Trophoblast cell (in vitro differentiated cells and primary cell): Measurements from ENCODE around the gene GALNT18.

ENCODE experiments used
- DNase-seq, 2 donors: peaks; one replicate each; pipeline ENCODE4 v3.0.0-alpha.2; 2016
- H2AFZ ChIP-seq: 2 replicates; pipeline ENCODE4 v1.6.1; 2013; ENCODE audit warnings: low read length, moderate library complexity, mild to moderate bottlenecking; ENCODE audit not compliant: insufficient read depth, poor library complexity
- H2AK5ac ChIP-seq: 2 replicates; pipeline ENCODE4 v1.6.1; 2013; ENCODE audit warnings: mild to moderate bottlenecking, low read length
- H2BK120ac ChIP-seq: 2 replicates; pipeline ENCODE4 v1.6.1; 2013; ENCODE audit warnings: low read length, mild to moderate bottlenecking, moderate library complexity; ENCODE audit not compliant: insufficient read depth, poor library complexity
- H2BK12ac ChIP-seq: 2 replicates; pipeline ENCODE4 v1.6.1; 2013; ENCODE audit warnings: mild to moderate bottlenecking, low read length, moderate library complexity
- H2BK5ac ChIP-seq: 2 replicates; pipeline ENCODE4 v1.6.1; 2013; ENCODE audit warnings: low read length, low read depth, moderate library complexity, mild to moderate bottlenecking; ENCODE audit not compliant: poor library complexity
- H3K14ac ChIP-seq: 2 replicates; pipeline ENCODE4 v1.6.1; 2013; ENCODE audit warnings: mild to moderate bottlenecking, low read length
- H3K18ac ChIP-seq: 2 replicates; pipeline ENCODE4 v1.6.1; 2013; ENCODE audit warnings: mild to moderate bottlenecking, low read length
- H3K23ac ChIP-seq: 2 replicates; pipeline ENCODE4 v1.6.1; 2013; ENCODE audit warnings: low read length
- H3K27ac ChIP-seq: 2 replicates; pipeline ENCODE4 v1.5.1; 2013; ENCODE audit warnings: low read depth, mild to moderate bottlenecking, inconsistent platforms, low read length, moderate library complexity
- H3K27me3 ChIP-seq: 2 replicates; pipeline ENCODE4 v1.6.1; 2013; ENCODE audit warnings: inconsistent platforms, mild to moderate bottlenecking, low read length, moderate library complexity; ENCODE audit not compliant: insufficient read depth
- H3K36me3 ChIP-seq, 2 experiments: 1 replicate in 1 of 2; 2 replicates in 1 of 2; pipeline ENCODE4 v1.6.1; 2013; ENCODE audit warnings: low read length in 2 of 2, mild to moderate bottlenecking in 2 of 2, moderate library complexity in 1 of 2; ENCODE audit not compliant: insufficient read depth in 2 of 2, control insufficient read depth in 1 of 2
- H3K4ac ChIP-seq: 2 replicates; pipeline ENCODE4 v1.6.1; 2013; ENCODE audit warnings: low read depth, mild to moderate bottlenecking, low read length, moderate library complexity
- H3K4me1 ChIP-seq, 2 experiments: 1 replicate in 1 of 2; 2 replicates in 1 of 2; pipeline ENCODE4 v1.6.1; 2013; ENCODE audit warnings: low read length in 2 of 2, mild to moderate bottlenecking in 2 of 2, moderate library complexity in 1 of 2; ENCODE audit not compliant: insufficient read depth in 2 of 2, control insufficient read depth in 1 of 2
- H3K4me2 ChIP-seq: 2 replicates; pipeline ENCODE4 v1.6.1; 2013; ENCODE audit warnings: inconsistent platforms, mild to moderate bottlenecking, low read length, moderate library complexity
- H3K4me3 ChIP-seq: 2 replicates; pipeline ENCODE4 v1.5.1; 2013; ENCODE audit warnings: mild to moderate bottlenecking, low read depth, low read length, inconsistent platforms
- H3K79me1 ChIP-seq: one replicate; pipeline ENCODE4 v1.6.1; 2013; ENCODE audit warnings: low read length
- H3K79me2 ChIP-seq: 2 replicates; pipeline ENCODE4 v1.6.1; 2013; ENCODE audit warnings: low read length, mild to moderate bottlenecking; ENCODE audit not compliant: control insufficient read depth, insufficient read depth, poor library complexity
- H3K9ac ChIP-seq: 2 replicates; pipeline ENCODE4 v1.6.1; 2013; ENCODE audit warnings: mild to moderate bottlenecking, low read length
- H3K9me3 ChIP-seq: 2 replicates; pipeline ENCODE4 v1.6.1; 2013; ENCODE audit warnings: low read depth, mild to moderate bottlenecking, control low read depth, inconsistent platforms, low read length; ENCODE audit not compliant: insufficient read depth
- H4K12ac ChIP-seq: 2 replicates; pipeline ENCODE4 v1.6.1; 2013; ENCODE audit warnings: low read depth, mild to moderate bottlenecking, low read length, moderate library complexity
- H4K8ac ChIP-seq: 2 replicates; pipeline ENCODE4 v1.6.1; 2013; ENCODE audit warnings: low read depth, mild to moderate bottlenecking, low read length, moderate library complexity
- H4K91ac ChIP-seq: one replicate; pipeline ENCODE4 v1.6.1; 2013; ENCODE audit warnings: low read depth, mild to moderate bottlenecking, low read length, moderate library complexity
- WGBS: extraction: QIAGEN DNeasy Blood & Tissue Kit; methylation state at CpG from one replicate; pipeline ENCODE4 v1.1.7; 2013; ENCODE audit warnings: missing lambda C conversion rate; ENCODE audit not compliant: insufficient read length, insufficient coverage; ENCODE audit errors: extremely low coverage; 5-methylcytosine and 5-hydroxymethylcytosine counted together

The GALNT18 gene

GRCh38 chr11:11662578-11662977 lies 40.8 kb upstream of the GALNT18 start:
- H4K12ac ChIP-seq: no peak overlapping the region
- no peak overlapping the region for H3K27ac ChIP-seq
- H3K4me3 ChIP-seq: no peak overlapping the region
- no peak overlapping the region for H2BK12ac ChIP-seq
- DNase-seq: no peak
- no peak overlapping the region for H4K8ac ChIP-seq
- H3K4ac ChIP-seq: no peak overlapping the region
- no peak overlapping the region for H3K9ac ChIP-seq
- WGBS: no CpG with 5 or more reads among the region's 2 CpGs
- no peak overlapping the region for H2BK5ac ChIP-seq
- no peak overlapping the region for H3K14ac ChIP-seq
- no peak overlapping the region for H2AFZ ChIP-seq
- no peak overlapping the region for H3K23ac ChIP-seq
- no peaks in the 10 kb centered on the region for H3K27me3 ChIP-seq
- no peak overlapping the region for H2BK120ac ChIP-seq
- H3K36me3 ChIP-seq: no peaks in the 10 kb centered on the region
- H2AK5ac ChIP-seq: no peak overlapping the region
- H3K4me1 ChIP-seq: no peaks in the 10 kb centered on the region
- no peak overlapping the region for H3K4me2 ChIP-seq
- H3K79me2 ChIP-seq: no peaks in the 10 kb centered on the region
- H3K18ac ChIP-seq: no peak overlapping the region
- no peak overlapping the region for H4K91ac ChIP-seq
- no peaks in the 10 kb centered on the region for H3K79me1 ChIP-seq
- peaks cover 2% of the 10 kb centered on the region for H3K9me3 ChIP-seq

- H3K4me2 ChIP-seq: no peak overlapping the region
- H3K4ac ChIP-seq: no peak overlapping the region
Measured at GRCh38 chr11:11661326-11662040, 39.7 kb upstream of the GALNT18 start.

DNA sequence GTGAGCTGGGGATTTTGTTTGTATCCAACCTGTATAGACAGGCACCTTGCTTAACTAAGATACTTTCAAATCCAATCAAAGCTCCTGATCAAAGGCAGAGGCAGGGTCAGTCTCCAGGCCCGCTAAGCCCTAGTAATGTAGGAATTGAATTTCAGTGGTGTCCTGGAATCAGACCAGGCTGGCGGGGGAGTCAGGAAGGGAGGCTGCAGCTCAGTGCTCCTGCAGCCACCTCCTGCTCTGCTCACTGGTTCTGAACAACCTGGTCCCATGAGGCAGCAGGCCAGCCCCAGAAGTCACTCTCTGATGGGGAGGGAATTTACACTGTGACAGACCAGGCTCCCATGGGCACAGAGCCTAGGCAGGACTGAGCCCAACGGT lies 38.5 kb upstream of the GALNT18 start:
- Histone ChIP-seq H2BK12ac (no peak overlapping the region), H3K14ac (no peak overlapping the region), H3K23ac (no peak overlapping the region), H4K12ac (no peak overlapping the region), H3K4me2 (no peak overlapping the region), H2BK5ac (no peak overlapping the region), H3K79me1 (no peaks in the 10 kb centered on the region), H4K8ac (no peak overlapping the region), H3K27ac (no peak overlapping the region), H3K4me3 (no peak overlapping the region), H3K36me3 (no peaks in the 10 kb centered on the region), H2AK5ac (no peak overlapping the region), H3K4ac (no peak overlapping the region), H2AFZ (no peak overlapping the region), H4K91ac (no peak overlapping the region), H3K18ac (no peak overlapping the region), H3K79me2 (no peaks in the 10 kb centered on the region), H3K27me3 (no peaks in the 10 kb centered on the region), H3K4me1 (no peaks in the 10 kb centered on the region), H3K9ac (no peak overlapping the region), H3K9me3 (no peaks in the 10 kb centered on the region), H2BK120ac (no peak overlapping the region)
- no peak for DNase-seq
- WGBS: no CpG with 5 or more reads among the region's 3 CpGs

More at GRCh38 chr11:11661326-11662040, 39.7 kb upstream of the GALNT18 start:
- Histone ChIP-seq H2BK12ac (no peak overlapping the region), H3K9ac (no peak overlapping the region), H4K91ac (no peak overlapping the region), H3K9me3 (no peaks in the 10 kb centered on the region), H2AK5ac (no peak overlapping the region), H3K18ac (no peak overlapping the region), H3K27ac (no peak overlapping the region), H3K27me3 (no peaks in the 10 kb centered on the region), H3K36me3 (no peaks in the 10 kb centered on the region), H3K79me1 (no peaks in the 10 kb centered on the region), H2AFZ (no peak overlapping the region), H2BK5ac (no peak overlapping the region), H4K12ac (no peak overlapping the region), H3K79me2 (no peaks in the 10 kb centered on the region), H3K14ac (no peak overlapping the region), H3K4me1 (no peaks in the 10 kb centered on the region), H3K4me3 (no peak overlapping the region), H4K8ac (no peak overlapping the region), H3K23ac (no peak overlapping the region), H2BK120ac (no peak overlapping the region)
- no peak for DNase-seq
- no CpG with 5 or more reads among the region's 9 CpGs for WGBS

GRCh38 chr11:11659567-11660362 lies 38.0 kb upstream of the GALNT18 start:
- Histone ChIP-seq H3K27me3 (no peaks in the 10 kb centered on the region), H4K12ac (no peak overlapping the region), H4K8ac (no peak overlapping the region), H2AK5ac (no peak overlapping the region), H3K4me1 (no peaks in the 10 kb centered on the region), H4K91ac (no peak overlapping the region), H3K4ac (no peak overlapping the region), H2BK12ac (no peak overlapping the region), H3K23ac (no peak overlapping the region), H3K79me1 (no peaks in the 10 kb centered on the region), H3K36me3 (no peaks in the 10 kb centered on the region), H3K79me2 (no peaks in the 10 kb centered on the region), H3K9ac (no peak overlapping the region), H2BK5ac (no peak overlapping the region), H3K14ac (no peak overlapping the region), H2BK120ac (no peak overlapping the region), H2AFZ (no peak overlapping the region), H3K4me2 (no peak overlapping the region), H3K18ac (no peak overlapping the region), H3K9me3 (no peaks in the 10 kb centered on the region), H3K27ac (no peak overlapping the region), H3K4me3 (no peak overlapping the region)
- no CpG with 5 or more reads among the region's 3 CpGs for WGBS
- no peak for DNase-seq
